ENCODE measurements around the gene DPP3. TPM values are rescaled to one million over a fixed set of nuclear protein-coding genes. Genes with fewer than 3 reads are reported as not detected.

Gene DPP3
- total RNA-seq, 2 donors from 2014 or later, result 20.2 to 22.2 TPM

- Histone ChIP-seq H3K27me3 (replicated peaks; ENCODE audit: insufficient read depth) (no peaks in the 10 kb centered on the region), H3K9me3 (no peaks in the 10 kb centered on the region), H3K27ac (no peak overlapping the region), H3K4me3 (no peak overlapping the region), H3K36me3 (peaks cover 18% of the 10 kb centered on the region), H3K4me1 (ENCODE audit: control insufficient read depth in 1 of 2, low read depth in 2 of 2) (no peaks in the 10 kb centered on the region)
- no peak for DNase-seq (ENCODE audit: low spot score)
- ATAC-seq (ENCODE audit: insufficient number of reproducible peaks, low FRiP score, low read depth), result no peak
- no peak for TF ChIP-seq CTCF (IDR thresholded peaks at IDR 0.05)
These were observed 43.4 kb downstream of the DPP3 start for GRCh38 chr11:66523611-66524010.

- Histone ChIP-seq H3K27ac (no peak overlapping the region), H3K27me3 (replicated peaks; ENCODE audit: insufficient read depth) (no peaks in the 10 kb centered on the region), H3K9me3 (no peaks in the 10 kb centered on the region), H3K4me1 (ENCODE audit: control insufficient read depth in 1 of 2, low read depth in 2 of 2) (no peaks in the 10 kb centered on the region), H3K36me3 (peaks cover 18% of the 10 kb centered on the region), H3K4me3 (no peak overlapping the region)
- TF ChIP-seq CTCF (IDR thresholded peaks at IDR 0.05), result no peak
- ATAC-seq (ENCODE audit: insufficient number of reproducible peaks, low FRiP score, low read depth) (no peak), DNase-seq (ENCODE audit: low spot score) (no peak)
These were observed 44.2 kb downstream of the DPP3 start for GRCh38 chr11:66524304-66525040.

GRCh38 chr11:66529069-66529468 is 48.8 kb downstream of the DPP3 start:
- TF ChIP-seq CTCF (IDR thresholded peaks at IDR 0.05), result no peak
- no peak overlapping the region for H3K4me3 ChIP-seq
- DNase-seq (ENCODE audit: low spot score), result no peak
- H3K4me1 ChIP-seq (ENCODE audit: control insufficient read depth in 1 of 2, low read depth in 2 of 2), result no peaks in the 10 kb centered on the region
- H3K27ac ChIP-seq, result no peak overlapping the region
- no peaks in the 10 kb centered on the region for H3K9me3 ChIP-seq
- no peak for ATAC-seq (ENCODE audit: insufficient number of reproducible peaks, low FRiP score, low read depth)
- H3K27me3 ChIP-seq (replicated peaks; ENCODE audit: insufficient read depth), result no peaks in the 10 kb centered on the region
- H3K36me3 ChIP-seq, result no peaks in the 10 kb centered on the region

GRCh38 chr11:66529655-66530054 is 49.4 kb downstream of the DPP3 start:
- Histone ChIP-seq H3K9me3 (no peaks in the 10 kb centered on the region), H3K27me3 (replicated peaks; ENCODE audit: insufficient read depth) (no peaks in the 10 kb centered on the region), H3K27ac (no peak overlapping the region), H3K36me3 (no peaks in the 10 kb centered on the region), H3K4me3 (no peak overlapping the region), H3K4me1 (ENCODE audit: control insufficient read depth in 1 of 2, low read depth in 2 of 2) (no peaks in the 10 kb centered on the region)
- no peak for ATAC-seq (ENCODE audit: insufficient number of reproducible peaks, low FRiP score, low read depth)
- no peak for DNase-seq (ENCODE audit: low spot score)
- TF ChIP-seq CTCF (IDR thresholded peaks at IDR 0.05), result no peak

- TF ChIP-seq CTCF (IDR thresholded peaks at IDR 0.05), result no peak
- Histone ChIP-seq H3K27me3 (replicated peaks; ENCODE audit: insufficient read depth) (no peaks in the 10 kb centered on the region), H3K36me3 (peaks cover under 1% of the 10 kb centered on the region), H3K4me1 (ENCODE audit: control insufficient read depth in 1 of 2, low read depth in 2 of 2) (no peaks in the 10 kb centered on the region), H3K4me3 (no peak overlapping the region), H3K27ac (no peak overlapping the region), H3K9me3 (no peaks in the 10 kb centered on the region)
- ATAC-seq (ENCODE audit: insufficient number of reproducible peaks, low FRiP score, low read depth) (no peak), DNase-seq (ENCODE audit: low spot score) (no peak)
These were observed 50.9 kb downstream of the DPP3 start for GRCh38 chr11:66530927-66531709.

Data from thoracic aorta (tissue), 2 donors.